ENCODE results near the gene APPBP2. TPM values are rescaled to one million over a fixed set of nuclear protein-coding genes. Genes with fewer than 3 reads are reported as not detected.

The APPBP2 gene
- total and polyA plus RNA-seq, 2 of the 8 experiments (the other 6 are each of a cell fraction or from before 2014, with no cell fraction given), result 3.3 to 18.0 TPM

DNA sequence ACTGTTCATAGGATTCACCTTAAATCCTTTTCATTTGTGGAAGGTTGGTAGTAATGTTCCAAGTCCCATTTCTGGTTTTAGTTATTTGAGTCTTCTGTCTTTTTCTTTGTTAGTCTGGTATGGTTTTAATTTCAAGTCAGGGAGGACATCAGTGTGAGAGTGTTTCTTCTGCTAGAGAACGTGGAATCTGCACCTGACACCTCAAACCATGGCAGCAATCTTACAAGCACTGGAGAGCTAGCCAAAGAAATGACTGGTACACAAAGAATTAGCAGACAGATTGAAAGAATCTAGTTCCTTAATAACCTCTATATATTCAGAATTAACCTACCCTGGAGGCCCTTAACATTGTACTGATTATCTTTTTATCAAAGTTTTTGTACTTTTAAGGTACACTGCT, 53.6 kb downstream of the APPBP2 start:
- ChIA-PET CTCF (ENCODE audit: partially characterized antibody) (no interaction called here), POLR2A (ENCODE audit: partially characterized antibody) (no interaction called here)
- no peak overlapping the region for H3K4me2 ChIP-seq (ENCODE audit: insufficient read depth in 1 of 2, low read depth in 2 of 2, low read length in 2 of 2)
- H2BK15ac ChIP-seq (ENCODE audit: low read length), result no peak overlapping the region
- no peaks in the 10 kb centered on the region for H3K79me2 ChIP-seq (ENCODE audit: control insufficient read depth in 1 of 2, insufficient read depth in 2 of 2, low read length in 2 of 2)
- no peak overlapping the region for H4K5ac ChIP-seq (ENCODE audit: insufficient read length, low read depth, low read length)
- no peak overlapping the region for H3K27ac ChIP-seq (ENCODE audit: low read depth, low read length)
- H2BK120ac ChIP-seq (replicated peaks; ENCODE audit: low read depth, low read length), result no peak overlapping the region
- no peak overlapping the region for H4K8ac ChIP-seq (ENCODE audit: extremely low read depth, insufficient read depth, low read length)
- no peak overlapping the region for H3K56ac ChIP-seq (replicated peaks; ENCODE audit: insufficient read length, low read depth, low read length)
- H2AFZ ChIP-seq (ENCODE audit: low read length), result no peak overlapping the region
- no peak overlapping the region for H2BK20ac ChIP-seq (ENCODE audit: low read length)
- no peaks in the 10 kb centered on the region; the same call in 1 of the 2 replicates for H3K23me2 ChIP-seq (ENCODE audit: low read depth, low read length)
- no peak overlapping the region for H3K9ac ChIP-seq (replicated peaks in 1 of 4; ENCODE audit: extremely low read depth in 1 of 4, low read depth in 3 of 4, low read length in 3 of 4)
- peaks cover 0 to 1% (median 0%) of the 10 kb centered on the region in 4 experiments; a peak in 2 of 8 replicates for H3K36me3 ChIP-seq (ENCODE audit: control insufficient read depth in 2 of 4, insufficient read depth in 4 of 4, low read length in 3 of 4)
- H2BK12ac ChIP-seq (ENCODE audit: low read depth, low read length), result no peak overlapping the region
- no peak overlapping the region for H3K14ac ChIP-seq (ENCODE audit: insufficient read length)
- H3K4ac ChIP-seq (replicated peaks; ENCODE audit: insufficient read length, low read depth, low read length), result no peak overlapping the region
- no peaks in the 10 kb centered on the region for H3K27me3 ChIP-seq (replicated peaks in 1 of 4; ENCODE audit: control insufficient read depth in 3 of 4, extremely low read depth in 1 of 4, insufficient read depth in 3 of 4, low read length in 3 of 4)
- H3K9me3 ChIP-seq (ENCODE audit: insufficient read depth in 2 of 2, low read depth in 1 of 2, low read length in 1 of 2), result no peaks in the 10 kb centered on the region
- no peak overlapping the region for H2BK5ac ChIP-seq (ENCODE audit: low read depth, low read length)
- H3K23ac ChIP-seq (ENCODE audit: insufficient read length), result no peak overlapping the region
- FAIRE-seq, result no peak
- H3K18ac ChIP-seq (ENCODE audit: extremely low read depth, low read length), result no peak overlapping the region
- H2AK5ac ChIP-seq (ENCODE audit: low read depth, low read length), result no peak overlapping the region
- no peak overlapping the region for H3K4me3 ChIP-seq (ENCODE audit: extremely low read depth in 1 of 4, insufficient read depth in 2 of 4, low read depth in 3 of 4, low read length in 4 of 4)
- no peaks in the 10 kb centered on the region for H3K79me1 ChIP-seq (ENCODE audit: low read depth, low read length)
- 95% methylated on average over 1 of the region's 1 CpG; no CpG with 5 or more reads in 1 of the 2 experiments for WGBS, 2 experiments (ENCODE audit: extremely low coverage in 1 of 2, insufficient coverage in 1 of 2, insufficient read length in 1 of 2, insufficient replicate concordance in 2 of 2, low coverage in 1 of 2, low lambda C conversion rate in 2 of 2, missing lambda C conversion rate in 1 of 2)
- H3K4me1 ChIP-seq (replicated peaks in 1 of 4; ENCODE audit: control insufficient read depth in 3 of 4, insufficient read depth in 4 of 4, low read length in 3 of 4), result no peaks in the 10 kb centered on the region
- H4K91ac ChIP-seq (replicated peaks; ENCODE audit: insufficient read length, low read length), result no peak overlapping the region
- no peaks in the 10 kb centered on the region for H4K20me1 ChIP-seq (replicated peaks in 1 of 2; ENCODE audit: control insufficient read depth in 1 of 2, insufficient read depth in 2 of 2, low read length in 2 of 2)
- DNase-seq (ENCODE audit: low read depth in 1 of 2, low spot score in 2 of 2), result no peak
- no peak for TF ChIP-seq CHD2 (IDR thresholded peaks at IDR 0.05; ENCODE audit: low read length)
- no peak for TF ChIP-seq CHD1 (IDR thresholded peaks at IDR 0.05; ENCODE audit: low read depth, low read length)
- TF ChIP-seq TCF12 (IDR thresholded peaks at IDR 0.05; ENCODE audit: low read depth, low read length), result no peak
- TF ChIP-seq POU5F1 (IDR thresholded peaks at IDR 0.05; ENCODE audit: low read depth, low read length), result no peak
- no peak for TF ChIP-seq POLR2A (IDR thresholded peaks at IDR 0.05; ENCODE audit: control extremely low read depth in 1 of 2, low read depth in 2 of 2, low read length in 2 of 2)
- TF ChIP-seq CEBPB (IDR thresholded peaks at IDR 0.05; ENCODE audit: low read depth, low read length), result no peak
- no peak for TF ChIP-seq TBP (IDR thresholded peaks at IDR 0.05; ENCODE audit: low read depth, low read length)
- no peak for TF ChIP-seq RXRA (IDR thresholded peaks at IDR 0.05; ENCODE audit: insufficient read depth, low read depth, low read length)
- no peak for TF ChIP-seq SIX5 (IDR thresholded peaks at IDR 0.05; ENCODE audit: low read depth, low read length)
- TF ChIP-seq, protein P1, sequence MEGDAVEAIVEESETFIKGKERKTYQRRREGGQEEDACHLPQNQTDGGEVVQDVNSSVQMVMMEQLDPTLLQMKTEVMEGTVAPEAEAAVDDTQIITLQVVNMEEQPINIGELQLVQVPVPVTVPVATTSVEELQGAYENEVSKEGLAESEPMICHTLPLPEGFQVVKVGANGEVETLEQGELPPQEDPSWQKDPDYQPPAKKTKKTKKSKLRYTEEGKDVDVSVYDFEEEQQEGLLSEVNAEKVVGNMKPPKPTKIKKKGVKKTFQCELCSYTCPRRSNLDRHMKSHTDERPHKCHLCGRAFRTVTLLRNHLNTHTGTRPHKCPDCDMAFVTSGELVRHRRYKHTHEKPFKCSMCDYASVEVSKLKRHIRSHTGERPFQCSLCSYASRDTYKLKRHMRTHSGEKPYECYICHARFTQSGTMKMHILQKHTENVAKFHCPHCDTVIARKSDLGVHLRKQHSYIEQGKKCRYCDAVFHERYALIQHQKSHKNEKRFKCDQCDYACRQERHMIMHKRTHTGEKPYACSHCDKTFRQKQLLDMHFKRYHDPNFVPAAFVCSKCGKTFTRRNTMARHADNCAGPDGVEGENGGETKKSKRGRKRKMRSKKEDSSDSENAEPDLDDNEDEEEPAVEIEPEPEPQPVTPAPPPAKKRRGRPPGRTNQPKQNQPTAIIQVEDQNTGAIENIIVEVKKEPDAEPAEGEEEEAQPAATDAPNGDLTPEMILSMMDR (IDR thresholded peaks at IDR 0.05; ENCODE audit: control extremely low read depth in 1 of 3, insufficient read depth in 1 of 3, low read depth in 1 of 3, low read length in 3 of 3), result no peak
- no peak for TF ChIP-seq POLR2AphosphoS5 (IDR thresholded peaks at IDR 0.05; ENCODE audit: low read depth, low read length)
- TF ChIP-seq RBBP5 (IDR thresholded peaks at IDR 0.05; ENCODE audit: borderline replicate concordance, low read depth, low read length), result no peak
- no peak for TF ChIP-seq JUN (IDR thresholded peaks at IDR 0.05; ENCODE audit: low read depth, low read length)
- TF ChIP-seq BRCA1 (IDR thresholded peaks at IDR 0.05; ENCODE audit: low read depth, low read length), result no peak
- no peak for TF ChIP-seq MAFK (IDR thresholded peaks at IDR 0.05; ENCODE audit: low read depth, low read length)

Data from H1 (cell line).